Endothelial cell of umbilical vein (primary cell): ENCODE results near the gene VMP1. TPM values are rescaled to one million over a fixed set of nuclear protein-coding genes. Genes with fewer than 3 reads are reported as not detected.
A peak's percentile ranks its signal among the peaks of the same experiment; 100 is the strongest.

Source experiments
- BruUV-seq: library from RNA; stranded (reverse); fragments of 400-500 nt; replicated peaks from 2 replicates; lab custom pipeline; 2021; lab: Mats Ljungman, UMichigan
- CTCF ChIA-PET: fragments of 300-600, 350-600 bp; sonication (Branson Sonifier 250); formaldehyde crosslinking; loops from one replicate; lab custom pipeline; 2021; ENCODE audit warnings: antibody characterized with exemption, inconsistent platforms; lab: Charles Lee
- POLR2A ChIA-PET: fragments of 300-600, 350-600 bp; sonication (Branson Sonifier 250); formaldehyde crosslinking; loops from one replicate; lab custom pipeline; 2021; ENCODE audit warnings: antibody characterized with exemption, inconsistent platforms; lab: Charles Lee
- DNase-seq: peaks from one replicate; pipeline ENCODE4 v3.0.0-alpha.2; 2011; ENCODE audit warnings: low read depth, low spot score
- FAIRE-seq: peaks from 2 replicates; lab custom pipeline; 2011; peaks lifted over from hg19 to GRCh38; lab: Jason Lieb, UNC
- H2AFZ ChIP-seq: 2 replicates; pipeline ENCODE4 v1.6.0; 2012; ENCODE audit warnings: low read depth, low read length, control low read depth, inconsistent platforms
- H3K27ac ChIP-seq: 2 replicates; pipeline ENCODE4 v1.5.1; 2011; ENCODE audit warnings: low read depth, mild to moderate bottlenecking, control low read depth, low read length, moderate library complexity; ENCODE audit not compliant: insufficient read depth
- H3K27me3 ChIP-seq, 2 experiments: 2 replicates each; pipeline versions ENCODE4 v1.6.0 to v1.6.1; 2011; ENCODE audit warnings: low read length in 2 of 2, mixed read lengths in 1 of 2; ENCODE audit not compliant: control insufficient read depth in 2 of 2, insufficient read depth in 2 of 2
- H3K36me3 ChIP-seq, 2 experiments: 2 replicates in 1 of 2; 3 replicates in 1 of 2; pipeline ENCODE4 v1.5.1; 2011; ENCODE audit warnings: low read length in 2 of 2, mild to moderate bottlenecking in 1 of 2, moderate library complexity in 1 of 2; ENCODE audit not compliant: control insufficient read depth in 2 of 2, insufficient read depth in 2 of 2; ENCODE audit errors: extremely low read depth in 1 of 2
- H3K4me1 ChIP-seq: 3 replicates; pipeline ENCODE4 v1.5.1; 2011; ENCODE audit warnings: mild to moderate bottlenecking, low read length; ENCODE audit not compliant: control insufficient read depth, insufficient read depth; ENCODE audit errors: extremely low read depth
- H3K4me2 ChIP-seq: 2 replicates; pipeline ENCODE4 v1.6.1; 2011; ENCODE audit warnings: low read length, control low read depth, mixed read lengths; ENCODE audit not compliant: insufficient read depth
- H3K4me3 ChIP-seq, 3 experiments: fragments of 200-600 bp in 1 of 3; sonication (generic), shearing (Covaris generic) in 1 of 3; replicated peaks in 1 of 3; 2 replicates each; pipeline ENCODE4 v1.5.1; 2011 to 2016; ENCODE audit warnings: control low read depth in 3 of 3, low read length in 3 of 3, mild to moderate bottlenecking in 2 of 3, inconsistent platforms in 1 of 3, low read depth in 1 of 3, moderate library complexity in 1 of 3; ENCODE audit not compliant: insufficient read depth in 1 of 3
- H3K79me2 ChIP-seq: 2 replicates; pipeline ENCODE4 v1.6.0; 2012; ENCODE audit warnings: low read length, inconsistent platforms; ENCODE audit not compliant: control insufficient read depth, insufficient read depth
- H3K9ac ChIP-seq: replicated peaks from 2 replicates; pipeline ENCODE3; 2011; ENCODE audit warnings: low read length, control low read depth; ENCODE audit not compliant: insufficient read depth; ENCODE audit errors: extremely low read depth
- H3K9me1 ChIP-seq: replicated peaks from 3 replicates; pipeline ENCODE4 v1.6.0; 2011; ENCODE audit warnings: mild to moderate bottlenecking, low read length; ENCODE audit not compliant: control insufficient read depth, insufficient read depth; ENCODE audit errors: extremely low read depth
- H3K9me3 ChIP-seq: replicated peaks from 2 replicates; pipeline ENCODE4 v1.5.1; 2012; ENCODE audit warnings: low read length, inconsistent platforms; ENCODE audit not compliant: control insufficient read depth, insufficient read depth
- H4K20me1 ChIP-seq: replicated peaks from 2 replicates; pipeline ENCODE3; 2011; ENCODE audit warnings: mild to moderate bottlenecking, low read length; ENCODE audit not compliant: control insufficient read depth, insufficient read depth; ENCODE audit errors: extremely low read depth
- JUN ChIP-seq: IDR thresholded peaks from 2 replicates; pipeline ENCODE4 v1.6.1; 2011; ENCODE audit warnings: borderline replicate concordance, low read depth; ENCODE audit not compliant: insufficient read length, insufficient read depth
- MYC ChIP-seq: IDR thresholded peaks from one replicate; pipeline ENCODE4 v1.6.1; 2011; ENCODE audit warnings: mild to moderate bottlenecking, low read depth, low read length
- POLR2A ChIP-seq: IDR thresholded peaks from 2 replicates; pipeline ENCODE4 v1.6.1; 2012; ENCODE audit warnings: low read depth, mild to moderate bottlenecking, control low read depth, low read length
- POLR2AphosphoS5 ChIP-seq: IDR thresholded peaks from 2 replicates; pipeline ENCODE4 v1.6.1; 2012; ENCODE audit warnings: low read depth, mild to moderate bottlenecking, control low read depth, low read length, moderate library complexity; ENCODE audit not compliant: insufficient read depth
- dilution Hi-C: fragments of 300-500 bp; cut with MboI; formaldehyde crosslinking; loops from one replicate; pipeline ENCODE4 v1.15.0; 2019; ENCODE audit warnings: low sequenced_read_pairs; ENCODE audit not compliant: extremely low pct_ligation_motif_present
- intact Hi-C: fragments of 100-400 bp; cut with micrococcal nuclease; formaldehyde crosslinking; loops from one replicate; pipeline ENCODE4 v1.10.0; 2022
- polyA plus RNA-seq, 4 experiments: library from polyadenylated mRNA; depleted of rRNA in 3 of 4; stranded (reverse) in 3 of 4; unstranded in 1 of 4; fragments of >200 nt; gene quantifications; 2 replicates each; pipeline versions ENCODE4 v1.2.1 to v1.2.3, GENCODE V29; 2011 to 2012; ENCODE audit warnings: missing spikeins in 1 of 4
- total RNA-seq: library from RNA; stranded (reverse); gene quantifications from 2 replicates; pipeline ENCODE4 v1.2.3, GENCODE V29; 2021
- TF ChIP-seq, protein P1 (sequence below): IDR thresholded peaks from 2 replicates; pipeline ENCODE4 v1.6.1; 2011; ENCODE audit not compliant: insufficient read depth, insufficient read length
- TF ChIP-seq, protein P2 (sequence below), 2 donors: IDR thresholded peaks; 1 replicate in 1 of 2; 2 replicates in 1 of 2; pipeline ENCODE4 v1.5.1; 2011; ENCODE audit warnings: low read length in 2 of 2, mild to moderate bottlenecking in 2 of 2, moderate library complexity in 2 of 2, control low read depth in 1 of 2, inconsistent platforms in 1 of 2, low read depth in 1 of 2; ENCODE audit not compliant: insufficient read depth in 1 of 2; ENCODE audit errors: extremely low read depth in 1 of 2

VMP1 gene
- total and polyA plus RNA-seq, 2 donors (not counting 3 experiments of a cell fraction or from before 2014, with no cell fraction given): 138 to 270 TPM

DNA sequence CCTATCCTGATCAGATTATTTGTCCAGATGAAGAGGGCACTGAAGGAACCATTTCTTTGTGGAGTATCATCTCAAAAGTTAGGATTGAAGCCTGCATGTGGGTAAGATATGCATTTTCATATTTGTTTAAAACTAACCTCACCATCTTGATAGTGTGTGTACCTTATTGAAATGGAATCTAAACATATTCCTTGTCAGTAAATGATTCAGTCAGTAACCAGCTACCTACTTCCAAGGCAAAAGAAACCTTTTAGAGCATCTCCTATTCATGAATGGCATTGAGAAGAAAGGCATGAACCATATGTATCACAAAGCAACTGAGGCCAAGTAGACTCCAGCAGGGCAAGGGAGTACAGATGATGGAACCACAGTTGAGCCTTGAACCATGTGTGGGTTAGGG lies 57.6 kb downstream of the VMP1 start:
- Histone ChIP-seq H2AFZ (no peak overlapping the region), H3K36me3 (no peaks in the 10 kb centered on the region), H3K4me3 (no peak overlapping the region), H4K20me1 (no peaks in the 10 kb centered on the region), H3K9ac (no peak overlapping the region), H3K9me1 (no peaks in the 10 kb centered on the region), H3K27ac (peak overlapping the region; percentile 35), H3K4me1 (peaks cover 74% of the 10 kb centered on the region), H3K4me2 (no peak overlapping the region), H3K27me3 (no peaks in the 10 kb centered on the region), H3K79me2 (peaks cover 23% of the 10 kb centered on the region), H3K9me3 (no peaks in the 10 kb centered on the region)
- dilution Hi-C loops (no loop called here), intact Hi-C loops (no loop called here)
- TF ChIP-seq, protein P1, sequence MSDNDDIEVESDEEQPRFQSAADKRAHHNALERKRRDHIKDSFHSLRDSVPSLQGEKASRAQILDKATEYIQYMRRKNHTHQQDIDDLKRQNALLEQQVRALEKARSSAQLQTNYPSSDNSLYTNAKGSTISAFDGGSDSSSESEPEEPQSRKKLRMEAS: no peak
- no peak for DNase-seq
- no TSS peak for BruUV-seq
- FAIRE-seq: no peak
- ChIA-PET POLR2A (interaction anchor here (0.9 to 1.6 kb wide), 2 partner anchors 62 to 73 kb away, joined by 3 to 5 read pairs; no protein-coding TSS in a partner anchor), CTCF (interaction anchor here (1.1 to 2.0 kb wide), 2 partner anchors 9 to 22 kb away, joined by 5 to 9 read pairs; no protein-coding TSS in a partner anchor)

DNA sequence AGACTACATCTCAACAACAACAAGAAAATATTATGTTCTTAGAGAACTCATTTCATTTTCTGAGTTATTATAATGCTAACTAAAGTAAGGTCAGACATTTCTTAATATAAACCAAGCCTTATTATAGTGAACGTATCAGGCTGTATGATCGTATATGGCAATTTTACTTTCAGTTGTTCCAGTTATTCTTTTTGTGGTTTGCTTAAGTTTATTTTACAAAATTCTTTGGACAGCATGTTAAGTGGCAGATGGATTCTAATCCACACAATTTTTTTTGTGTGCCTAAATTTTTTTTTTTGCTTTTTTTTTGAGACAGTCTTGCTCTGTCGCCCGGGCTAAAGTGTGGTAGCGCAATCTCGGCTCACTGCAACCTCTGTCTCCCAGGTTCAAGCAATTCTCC lies 59.0 kb downstream of the VMP1 start:
- H3K9ac ChIP-seq: peak overlapping the region; percentile 61

More for the DNA sequence above, 59.0 kb downstream of the VMP1 start:
- H3K9me3 ChIP-seq: no peaks in the 10 kb centered on the region
- no peaks in the 10 kb centered on the region for H3K27me3 ChIP-seq
- ChIA-PET CTCF (no interaction called here), POLR2A (no interaction called here)
- no peak overlapping the region for H3K4me3 ChIP-seq
- peak; percentile 8 for TF ChIP-seq POLR2A
- TF ChIP-seq, protein P1: no peak
- TF ChIP-seq MYC: no peak
- no peak for TF ChIP-seq JUN
- TF ChIP-seq POLR2AphosphoS5: no peak
- TF ChIP-seq, protein P2, sequence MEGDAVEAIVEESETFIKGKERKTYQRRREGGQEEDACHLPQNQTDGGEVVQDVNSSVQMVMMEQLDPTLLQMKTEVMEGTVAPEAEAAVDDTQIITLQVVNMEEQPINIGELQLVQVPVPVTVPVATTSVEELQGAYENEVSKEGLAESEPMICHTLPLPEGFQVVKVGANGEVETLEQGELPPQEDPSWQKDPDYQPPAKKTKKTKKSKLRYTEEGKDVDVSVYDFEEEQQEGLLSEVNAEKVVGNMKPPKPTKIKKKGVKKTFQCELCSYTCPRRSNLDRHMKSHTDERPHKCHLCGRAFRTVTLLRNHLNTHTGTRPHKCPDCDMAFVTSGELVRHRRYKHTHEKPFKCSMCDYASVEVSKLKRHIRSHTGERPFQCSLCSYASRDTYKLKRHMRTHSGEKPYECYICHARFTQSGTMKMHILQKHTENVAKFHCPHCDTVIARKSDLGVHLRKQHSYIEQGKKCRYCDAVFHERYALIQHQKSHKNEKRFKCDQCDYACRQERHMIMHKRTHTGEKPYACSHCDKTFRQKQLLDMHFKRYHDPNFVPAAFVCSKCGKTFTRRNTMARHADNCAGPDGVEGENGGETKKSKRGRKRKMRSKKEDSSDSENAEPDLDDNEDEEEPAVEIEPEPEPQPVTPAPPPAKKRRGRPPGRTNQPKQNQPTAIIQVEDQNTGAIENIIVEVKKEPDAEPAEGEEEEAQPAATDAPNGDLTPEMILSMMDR (IDR thresholded peaks at IDR 0.05; ENCODE audit: extremely low read depth in 1 of 2, insufficient read depth in 1 of 2, low read depth in 1 of 2, low read length in 2 of 2): no peak
- peak overlapping the region; percentile 43 for H3K4me2 ChIP-seq
- FAIRE-seq: no peak
- no peaks in the 10 kb centered on the region for H4K20me1 ChIP-seq
- intact Hi-C loops (loop anchor here (2.0 kb wide), 1 partner anchor 16 kb away; no protein-coding TSS in a partner anchor), dilution Hi-C loops (no loop called here)
- H3K79me2 ChIP-seq: peaks cover 21% of the 10 kb centered on the region
- H3K4me1 ChIP-seq: peaks cover 85% of the 10 kb centered on the region
- H2AFZ ChIP-seq: no peak overlapping the region
- H3K9me1 ChIP-seq: no peaks in the 10 kb centered on the region
- H3K36me3 ChIP-seq: no peaks in the 10 kb centered on the region
- peak overlapping the region; percentile 98 for H3K27ac ChIP-seq
- no peak for DNase-seq
- no TSS peak for BruUV-seq
